ENCODE results near the gene SMIM36. TPM values are rescaled to one million over a fixed set of nuclear protein-coding genes. Genes with fewer than 3 reads are reported as not detected.

SMIM36 gene
- total and polyA plus RNA-seq, 10 of the 15 experiments (the other 5 are each of a cell fraction or from before 2014, with no cell fraction given), result not detected

GRCh38 chr17:55546481-55546880, 35.2 kb upstream of the SMIM36 start:
- ATAC-seq, result no peak
- H3K27ac ChIP-seq (ENCODE audit: control insufficient read depth, insufficient read depth), result no peak overlapping the region
- no peak overlapping the region for H2AFZ ChIP-seq (ENCODE audit: control insufficient read depth, low read depth, low read length)
- H3K9me3 ChIP-seq (replicated peaks; ENCODE audit: control insufficient read depth, insufficient read depth, low read length), result no peaks in the 10 kb centered on the region
- no peaks in the 10 kb centered on the region; a peak in 3 of 4 replicates for H3K27me3 ChIP-seq (replicated peaks in 1 of 2; ENCODE audit: control insufficient read depth in 2 of 2, insufficient read depth in 2 of 2, low read length in 1 of 2)
- intact Hi-C loops (cut with micrococcal nuclease; ENCODE audit: unreplicated experiment) (no loop called here), in situ Hi-C loops (cut with MboI) (no loop called here)
- ChIA-PET SMC1A (ENCODE audit: uncharacterized antibody, unreplicated experiment) (interaction anchor here (1.2 kb wide), 1 partner anchor 12 kb away, joined by 3 read pairs; no protein-coding TSS in a partner anchor), CTCF (interaction anchor here (1.8 kb wide), 1 partner anchor 55 kb away, joined by 5 read pairs; no protein-coding TSS in a partner anchor), RAD21 (ENCODE audit: unreplicated experiment) (no interaction called here), POLR2A (no interaction called here)
- DNase-seq (ENCODE audit: low read depth, low spot score), result no peak
- no peak overlapping the region for H3K4me3 ChIP-seq
- WGBS (ENCODE audit: insufficient coverage, insufficient replicate concordance, low lambda C conversion rate, missing lambda C conversion rate), result 79% methylated on average over 2 of the region's 2 CpGs
- no peak overlapping the region for H3K9ac ChIP-seq (ENCODE audit: control insufficient read depth, insufficient read depth, low read length)
- H3K4me2 ChIP-seq (ENCODE audit: control insufficient read depth, insufficient read depth), result no peak overlapping the region
- no peak for FAIRE-seq
- H3K79me2 ChIP-seq (ENCODE audit: control insufficient read depth, insufficient read depth, low read length), result no peaks in the 10 kb centered on the region
- TF ChIP-seq TCF3 (IDR thresholded peaks at IDR 0.05; ENCODE audit: borderline replicate concordance, insufficient read depth, low read depth, low read length), result no peak
- TF ChIP-seq TCF12 (IDR thresholded peaks at IDR 0.05; ENCODE audit: low read depth, low read length), result no peak
- no peak for TF ChIP-seq DPF2 (IDR thresholded peaks at IDR 0.05)
- TF ChIP-seq E2F4 (IDR thresholded peaks at IDR 0.05; ENCODE audit: low read depth, low read length), result no peak
- no peak for TF ChIP-seq SKIL (IDR thresholded peaks at IDR 0.05; ENCODE audit: low read depth, poor library complexity, severe bottlenecking)
- TF ChIP-seq ZSCAN29 (IDR thresholded peaks at IDR 0.05), result no peak
- no peak for TF ChIP-seq POU2F2 (IDR thresholded peaks at IDR 0.05; ENCODE audit: borderline replicate concordance, low read depth, low read length)
- no peak for TF ChIP-seq EGR1 (IDR thresholded peaks at IDR 0.05; ENCODE audit: borderline replicate concordance in 1 of 2, low read depth in 2 of 2, low read length in 2 of 2)
- no peak for TF ChIP-seq NFYA (IDR thresholded peaks at IDR 0.05; ENCODE audit: borderline replicate concordance, low read depth, low read length)
- BruUV-seq (replicated peaks), result no TSS peak
- H3K4me1 ChIP-seq (ENCODE audit: control insufficient read depth, insufficient read depth, low read length), result no peaks in the 10 kb centered on the region
- no peaks in the 10 kb centered on the region for H3K36me3 ChIP-seq (ENCODE audit: control insufficient read depth in 2 of 2, insufficient read depth in 2 of 2, low read length in 1 of 2)
- no peaks in the 10 kb centered on the region for H4K20me1 ChIP-seq (ENCODE audit: control insufficient read depth, insufficient read depth)
